GM18868 (cell line): ENCODE measurements around the gene MAPT.
"Not testable (repeated sequence)": the region's sequence is repeated elsewhere in the genome, so short reads cannot be mapped to it uniquely, and the experiment has no call there.

Source experiments
- ATAC-seq: cut with Tn5 transposase; IDR thresholded peaks from one replicate; pipeline ENCODE4 v1.9.1; 2021; ENCODE audit warnings: mild to moderate bottlenecking, moderate library complexity; ENCODE audit not compliant: unreplicated experiment

Gene MAPT

GRCh38 chr17:45861165-45861564, 33.2 kb upstream of the MAPT start:
- no peak for ATAC-seq

GRCh38 chr17:45862127-45862526, 32.2 kb upstream of the MAPT start:
- ATAC-seq: not testable (repeated sequence)

GRCh38 chr17:45863857-45864654, 30.3 kb upstream of the MAPT start:
- ATAC-seq: no peak

GRCh38 chr17:45867171-45867570, 27.2 kb upstream of the MAPT start:
- no peak for ATAC-seq

- ATAC-seq: no peak
Measured at GRCh38 chr17:45867702-45868101, 26.7 kb upstream of the MAPT start.

GRCh38 chr17:45868276-45868675, 26.1 kb upstream of the MAPT start:
- ATAC-seq: no peak

- ATAC-seq: no peak
Measured at GRCh38 chr17:45869676-45870341, 24.5 kb upstream of the MAPT start.

GRCh38 chr17:45870342-45870974, 23.9 kb upstream of the MAPT start:
- ATAC-seq: no peak

- no peak for ATAC-seq
Measured at GRCh38 chr17:45871718-45872117, 22.6 kb upstream of the MAPT start.

- ATAC-seq: no peak
Measured at GRCh38 chr17:45873728-45874127, 20.6 kb upstream of the MAPT start.

GRCh38 chr17:45874151-45874550, 20.2 kb upstream of the MAPT start:
- ATAC-seq: no peak

GRCh38 chr17:45876539-45876938, 17.8 kb upstream of the MAPT start:
- no peak for ATAC-seq

- no peak for ATAC-seq
Measured at GRCh38 chr17:45877467-45877866, 16.9 kb upstream of the MAPT start.

- no peak for ATAC-seq
Measured at GRCh38 chr17:45883063-45883462, 11.3 kb upstream of the MAPT start.

GRCh38 chr17:45886852-45887251, 7.5 kb upstream of the MAPT start:
- ATAC-seq: no peak

GRCh38 chr17:45888392-45888791, 6.0 kb upstream of the MAPT start:
- no peak for ATAC-seq

GRCh38 chr17:45889579-45889978, 4.8 kb upstream of the MAPT start:
- ATAC-seq: no peak

GRCh38 chr17:45893725-45894021, 681 bp upstream of the MAPT start:
- ATAC-seq: no peak

- no peak for ATAC-seq
Measured at GRCh38 chr17:45895304-45895968, 1.1 kb downstream of the MAPT start.

- ATAC-seq: no peak
Measured at GRCh38 chr17:45895969-45896785, 1.8 kb downstream of the MAPT start.
